ENCODE results near the gene MAP6D1.

MAP6D1 gene

GRCh38 chr3:183822631-183823030 lies 2.7 kb downstream of the MAP6D1 start:
- H3K9me3 ChIP-seq (replicated peaks; ENCODE audit: low read length) = no peaks in the 10 kb centered on the region
- peaks cover 8% of the 10 kb centered on the region for H3K4me1 ChIP-seq (ENCODE audit: control insufficient read depth, insufficient read depth, low read length)
- H3K27me3 ChIP-seq (ENCODE audit: control insufficient read depth, insufficient read depth, low read length) = no peaks in the 10 kb centered on the region
- H3K36me3 ChIP-seq (ENCODE audit: insufficient read depth, low read length) = no peaks in the 10 kb centered on the region
- no peak overlapping the region for H3K4me2 ChIP-seq (ENCODE audit: low read length)
- H3K9ac ChIP-seq (ENCODE audit: low read depth, low read length) = no peak overlapping the region
- H3K4me3 ChIP-seq (ENCODE audit: low read length) = no peak overlapping the region

GRCh38 chr3:183819831-183820230 lies 5.5 kb downstream of the MAP6D1 start:
- peaks cover 18% of the 10 kb centered on the region for H3K36me3 ChIP-seq (ENCODE audit: insufficient read depth, low read length)

GRCh38 chr3:183818706-183819624 lies 6.4 kb downstream of the MAP6D1 start:
- no peaks in the 10 kb centered on the region for H3K9me3 ChIP-seq (replicated peaks; ENCODE audit: low read length)
- H3K27me3 ChIP-seq (ENCODE audit: control insufficient read depth, insufficient read depth, low read length) = no peaks in the 10 kb centered on the region
- no peak overlapping the region for H3K9ac ChIP-seq (ENCODE audit: low read depth, low read length)
- H3K4me1 ChIP-seq (ENCODE audit: control insufficient read depth, insufficient read depth, low read length) = no peaks in the 10 kb centered on the region
- H3K4me3 ChIP-seq (ENCODE audit: low read length) = no peak overlapping the region
- H3K4me2 ChIP-seq (ENCODE audit: low read length) = no peak overlapping the region
- peaks cover 18% of the 10 kb centered on the region for H3K36me3 ChIP-seq (ENCODE audit: insufficient read depth, low read length)

More at GRCh38 chr3:183819831-183820230, 5.5 kb downstream of the MAP6D1 start:
- no peaks in the 10 kb centered on the region for H3K27me3 ChIP-seq (ENCODE audit: control insufficient read depth, insufficient read depth, low read length)
- peaks cover 5% of the 10 kb centered on the region for H3K4me1 ChIP-seq (ENCODE audit: control insufficient read depth, insufficient read depth, low read length)
- H3K9me3 ChIP-seq (replicated peaks; ENCODE audit: low read length) = no peaks in the 10 kb centered on the region
- no peak overlapping the region for H3K9ac ChIP-seq (ENCODE audit: low read depth, low read length)
- H3K4me3 ChIP-seq (ENCODE audit: low read length) = no peak overlapping the region
- no peak overlapping the region for H3K4me2 ChIP-seq (ENCODE audit: low read length)

- Histone ChIP-seq H3K36me3 (ENCODE audit: insufficient read depth, low read length) (peaks cover 22% of the 10 kb centered on the region), H3K4me1 (ENCODE audit: control insufficient read depth, insufficient read depth, low read length) (no peaks in the 10 kb centered on the region), H3K4me2 (ENCODE audit: low read length) (no peak overlapping the region), H3K4me3 (ENCODE audit: low read length) (no peak overlapping the region), H3K9me3 (replicated peaks; ENCODE audit: low read length) (no peaks in the 10 kb centered on the region), H3K27me3 (ENCODE audit: control insufficient read depth, insufficient read depth, low read length) (no peaks in the 10 kb centered on the region), H3K9ac (ENCODE audit: low read depth, low read length) (no peak overlapping the region)
Observed at GRCh38 chr3:183818041-183818620, 7.2 kb downstream of the MAP6D1 start.

GRCh38 chr3:183817639-183818038 lies 7.7 kb downstream of the MAP6D1 start:
- H3K4me1 ChIP-seq (ENCODE audit: control insufficient read depth, insufficient read depth, low read length) = no peaks in the 10 kb centered on the region
- no peaks in the 10 kb centered on the region for H3K9me3 ChIP-seq (replicated peaks; ENCODE audit: low read length)
- peaks cover 27% of the 10 kb centered on the region for H3K36me3 ChIP-seq (ENCODE audit: insufficient read depth, low read length)
- no peak overlapping the region for H3K9ac ChIP-seq (ENCODE audit: low read depth, low read length)
- H3K27me3 ChIP-seq (ENCODE audit: control insufficient read depth, insufficient read depth, low read length) = no peaks in the 10 kb centered on the region
- no peak overlapping the region for H3K4me3 ChIP-seq (ENCODE audit: low read length)
- no peak overlapping the region for H3K4me2 ChIP-seq (ENCODE audit: low read length)

GRCh38 chr3:183816681-183817510 lies 8.5 kb downstream of the MAP6D1 start:
- H3K9me3 ChIP-seq (replicated peaks; ENCODE audit: low read length) = no peaks in the 10 kb centered on the region
- H3K4me3 ChIP-seq (ENCODE audit: low read length) = no peak overlapping the region
- no peaks in the 10 kb centered on the region for H3K4me1 ChIP-seq (ENCODE audit: control insufficient read depth, insufficient read depth, low read length)
- no peak overlapping the region for H3K4me2 ChIP-seq (ENCODE audit: low read length)
- no peaks in the 10 kb centered on the region for H3K27me3 ChIP-seq (ENCODE audit: control insufficient read depth, insufficient read depth, low read length)
- no peak overlapping the region for H3K9ac ChIP-seq (ENCODE audit: low read depth, low read length)
- peaks cover 34% of the 10 kb centered on the region for H3K36me3 ChIP-seq (ENCODE audit: insufficient read depth, low read length)

- Histone ChIP-seq H3K4me2 (ENCODE audit: low read length) (no peak overlapping the region), H3K9ac (ENCODE audit: low read depth, low read length) (no peak overlapping the region), H3K4me3 (ENCODE audit: low read length) (no peak overlapping the region), H3K36me3 (ENCODE audit: insufficient read depth, low read length) (peaks cover 42% of the 10 kb centered on the region), H3K9me3 (replicated peaks; ENCODE audit: low read length) (no peaks in the 10 kb centered on the region), H3K27me3 (ENCODE audit: control insufficient read depth, insufficient read depth, low read length) (no peaks in the 10 kb centered on the region), H3K4me1 (ENCODE audit: control insufficient read depth, insufficient read depth, low read length) (no peaks in the 10 kb centered on the region)
Observed at GRCh38 chr3:183815951-183816475, 9.4 kb downstream of the MAP6D1 start.

- Histone ChIP-seq H3K36me3 (ENCODE audit: insufficient read depth, low read length) (peaks cover 47% of the 10 kb centered on the region), H3K4me3 (ENCODE audit: low read length) (no peak overlapping the region), H3K4me1 (ENCODE audit: control insufficient read depth, insufficient read depth, low read length) (no peaks in the 10 kb centered on the region), H3K4me2 (ENCODE audit: low read length) (no peak overlapping the region), H3K27me3 (ENCODE audit: control insufficient read depth, insufficient read depth, low read length) (no peaks in the 10 kb centered on the region), H3K9me3 (replicated peaks; ENCODE audit: low read length) (no peaks in the 10 kb centered on the region), H3K9ac (ENCODE audit: low read depth, low read length) (no peak overlapping the region)
Observed at GRCh38 chr3:183815563-183815940, 9.8 kb downstream of the MAP6D1 start.

GRCh38 chr3:183814240-183814639 lies 11.1 kb downstream of the MAP6D1 start:
- Histone ChIP-seq H3K9ac (ENCODE audit: low read depth, low read length) (no peak overlapping the region), H3K4me3 (ENCODE audit: low read length) (no peak overlapping the region), H3K36me3 (ENCODE audit: insufficient read depth, low read length) (peaks cover 60% of the 10 kb centered on the region), H3K27me3 (ENCODE audit: control insufficient read depth, insufficient read depth, low read length) (no peaks in the 10 kb centered on the region), H3K4me1 (ENCODE audit: control insufficient read depth, insufficient read depth, low read length) (no peaks in the 10 kb centered on the region), H3K4me2 (ENCODE audit: low read length) (no peak overlapping the region), H3K9me3 (replicated peaks; ENCODE audit: low read length) (no peaks in the 10 kb centered on the region)

- Histone ChIP-seq H3K4me3 (ENCODE audit: low read length) (no peak overlapping the region), H3K9me3 (replicated peaks; ENCODE audit: low read length) (no peaks in the 10 kb centered on the region), H3K36me3 (ENCODE audit: insufficient read depth, low read length) (peaks cover 71% of the 10 kb centered on the region), H3K4me2 (ENCODE audit: low read length) (no peak overlapping the region), H3K27me3 (ENCODE audit: control insufficient read depth, insufficient read depth, low read length) (no peaks in the 10 kb centered on the region), H3K9ac (ENCODE audit: low read depth, low read length) (no peak overlapping the region), H3K4me1 (ENCODE audit: control insufficient read depth, insufficient read depth, low read length) (no peaks in the 10 kb centered on the region)
Observed at GRCh38 chr3:183812761-183813445, 12.5 kb downstream of the MAP6D1 start.

GRCh38 chr3:183811638-183812037 lies 13.7 kb downstream of the MAP6D1 start:
- no peak overlapping the region for H3K9ac ChIP-seq (ENCODE audit: low read depth, low read length)
- H3K4me3 ChIP-seq (ENCODE audit: low read length) = no peak overlapping the region
- no peaks in the 10 kb centered on the region for H3K27me3 ChIP-seq (ENCODE audit: control insufficient read depth, insufficient read depth, low read length)
- H3K36me3 ChIP-seq (ENCODE audit: insufficient read depth, low read length) = peaks cover 78% of the 10 kb centered on the region
- no peak overlapping the region for H3K4me2 ChIP-seq (ENCODE audit: low read length)
- H3K9me3 ChIP-seq (replicated peaks; ENCODE audit: low read length) = no peaks in the 10 kb centered on the region
- H3K4me1 ChIP-seq (ENCODE audit: control insufficient read depth, insufficient read depth, low read length) = no peaks in the 10 kb centered on the region
